ENCODE data around the gene IFNAR1. TPM values are rescaled to one million over a fixed set of nuclear protein-coding genes. Genes with fewer than 3 reads are reported as not detected.
A peak's percentile ranks its signal among the peaks of the same experiment; 100 is the strongest.

Gene IFNAR1
- polyA plus RNA-seq (ENCODE audit: insufficient read length in 4 of 4), result 10 to 100 TPM; 33.8 to 43.1 (median 37.7) TPM

DNA sequence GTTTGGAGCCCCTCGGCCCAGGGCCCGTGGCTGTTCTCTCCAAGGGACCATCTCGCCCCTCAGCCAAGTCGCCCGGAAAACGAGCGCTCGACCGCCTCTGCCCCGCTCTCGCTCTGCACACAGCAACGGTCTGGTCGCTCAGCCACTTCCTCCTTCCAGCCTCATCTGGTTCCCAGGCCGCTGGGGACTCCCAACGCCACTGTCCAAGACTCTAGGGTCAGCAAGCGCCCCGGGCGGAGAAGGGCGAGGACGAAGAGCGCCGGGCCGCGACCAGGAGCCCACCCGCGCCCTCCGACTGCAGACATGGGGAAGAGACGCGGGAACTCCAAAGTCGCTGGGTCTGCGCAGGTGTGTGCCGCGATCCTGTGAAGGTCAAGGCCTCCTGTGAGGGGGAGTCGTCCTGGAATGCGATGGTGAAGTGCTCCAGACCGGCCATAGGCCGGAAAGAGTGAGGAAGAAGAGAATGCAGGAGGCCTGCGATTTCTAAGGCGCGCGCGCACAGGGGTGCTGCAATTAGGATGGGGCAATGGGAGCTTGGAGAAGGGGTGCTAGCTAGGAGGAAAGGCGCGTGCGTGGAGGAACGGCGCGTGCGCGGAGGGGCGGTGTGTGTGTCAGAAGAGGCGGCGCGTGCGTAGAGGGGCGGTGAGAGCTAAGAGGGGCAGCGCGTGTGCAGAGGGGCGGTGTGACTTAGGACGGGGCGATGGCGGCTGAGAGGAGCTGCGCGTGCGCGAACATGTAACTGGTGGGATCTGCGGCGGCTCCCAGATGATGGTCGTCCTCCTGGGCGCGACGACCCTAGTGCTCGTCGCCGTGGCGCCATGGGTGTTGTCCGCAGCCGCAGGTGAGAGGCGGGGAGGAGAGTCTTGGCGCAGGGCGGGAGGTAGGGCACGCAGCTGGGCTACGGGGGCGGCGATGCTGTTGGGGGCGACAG lies at the start of gene IFNAR1:
Gene IFNAR1 (plus strand): TSS at position 680 of the 931 bp plus-strand sequence. CDS start 86 bp downstream, at position 766.
- peak; percentile 92 to 95 (median 93) for DNase-seq (ENCODE audit: low read depth in 4 of 4, low spot score in 3 of 4)

DNA sequence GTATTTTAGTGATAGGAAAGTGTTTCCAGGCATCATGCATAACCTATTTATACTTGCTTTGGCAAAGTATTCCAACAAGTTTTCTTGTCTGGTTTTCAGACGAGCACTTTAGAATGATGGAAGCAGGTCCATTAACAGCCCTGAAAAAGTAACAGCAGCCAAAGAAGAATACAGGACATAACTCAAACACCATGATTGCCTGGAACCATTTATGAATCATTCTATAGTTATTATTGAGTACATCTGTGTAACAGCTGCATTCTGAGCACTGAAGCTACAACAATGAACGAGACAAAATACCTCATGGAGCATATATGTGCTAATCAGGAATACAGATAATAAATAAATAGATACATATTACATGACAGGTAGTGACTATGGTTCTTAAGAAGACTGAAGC lies 46.0 kb upstream of the IFNAR1 start:
- no peak for DNase-seq (ENCODE audit: low read depth in 4 of 4, low spot score in 3 of 4)

DNA sequence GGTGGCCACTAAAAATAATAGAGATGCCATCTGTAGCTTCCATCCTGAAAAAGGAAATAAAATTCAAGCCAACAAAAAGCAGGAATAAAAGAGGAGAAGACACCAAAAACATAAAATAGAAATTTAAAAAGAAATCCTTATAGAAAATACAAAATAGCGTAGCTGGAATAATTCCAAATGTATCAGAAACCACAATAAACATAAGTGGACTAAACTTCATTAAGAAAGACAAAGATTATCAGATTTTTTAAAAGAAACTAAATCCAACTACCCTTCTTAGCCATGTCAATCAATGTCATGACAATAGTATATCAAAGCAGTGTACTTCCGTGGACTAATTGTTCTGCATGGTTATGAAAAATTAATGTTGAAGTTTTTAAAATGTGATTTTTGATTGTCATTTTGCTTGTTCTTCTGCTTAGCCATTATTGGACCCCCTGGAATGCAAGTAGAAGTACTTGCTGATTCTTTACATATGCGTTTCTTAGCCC lies 45.4 kb upstream of the IFNAR1 start:
- no peak for DNase-seq (ENCODE audit: low read depth in 4 of 4, low spot score in 3 of 4)

- DNase-seq (ENCODE audit: low read depth in 4 of 4, low spot score in 3 of 4), result no peak
These were observed 43.6 kb upstream of the IFNAR1 start for GRCh38 chr21:33281096-33281652.

DNA sequence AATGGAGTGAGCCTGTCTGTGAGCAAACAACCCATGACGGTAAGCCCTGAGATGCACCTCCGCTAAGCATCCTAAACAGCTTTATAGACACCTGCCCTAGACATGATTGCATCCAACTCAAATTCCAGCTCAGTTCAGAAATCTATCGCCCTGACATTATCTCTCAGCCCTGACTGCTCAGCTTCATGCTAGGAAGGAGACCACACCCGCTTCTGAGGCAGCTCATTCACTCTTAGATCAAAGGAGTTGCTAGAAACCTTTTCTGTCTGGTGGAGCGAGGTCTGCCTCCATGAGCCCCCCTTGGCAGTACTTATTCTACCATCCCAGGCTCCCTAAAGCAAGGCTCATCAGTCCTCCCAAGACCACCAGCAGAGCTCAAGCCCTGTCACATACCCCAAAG lies 41.6 kb upstream of the IFNAR1 start:
- no peak for DNase-seq (ENCODE audit: low read depth in 4 of 4, low spot score in 3 of 4)

GRCh38 chr21:33286076-33286475 lies 38.7 kb upstream of the IFNAR1 start:
- no peak for DNase-seq (ENCODE audit: low read depth in 4 of 4, low spot score in 3 of 4)

DNA sequence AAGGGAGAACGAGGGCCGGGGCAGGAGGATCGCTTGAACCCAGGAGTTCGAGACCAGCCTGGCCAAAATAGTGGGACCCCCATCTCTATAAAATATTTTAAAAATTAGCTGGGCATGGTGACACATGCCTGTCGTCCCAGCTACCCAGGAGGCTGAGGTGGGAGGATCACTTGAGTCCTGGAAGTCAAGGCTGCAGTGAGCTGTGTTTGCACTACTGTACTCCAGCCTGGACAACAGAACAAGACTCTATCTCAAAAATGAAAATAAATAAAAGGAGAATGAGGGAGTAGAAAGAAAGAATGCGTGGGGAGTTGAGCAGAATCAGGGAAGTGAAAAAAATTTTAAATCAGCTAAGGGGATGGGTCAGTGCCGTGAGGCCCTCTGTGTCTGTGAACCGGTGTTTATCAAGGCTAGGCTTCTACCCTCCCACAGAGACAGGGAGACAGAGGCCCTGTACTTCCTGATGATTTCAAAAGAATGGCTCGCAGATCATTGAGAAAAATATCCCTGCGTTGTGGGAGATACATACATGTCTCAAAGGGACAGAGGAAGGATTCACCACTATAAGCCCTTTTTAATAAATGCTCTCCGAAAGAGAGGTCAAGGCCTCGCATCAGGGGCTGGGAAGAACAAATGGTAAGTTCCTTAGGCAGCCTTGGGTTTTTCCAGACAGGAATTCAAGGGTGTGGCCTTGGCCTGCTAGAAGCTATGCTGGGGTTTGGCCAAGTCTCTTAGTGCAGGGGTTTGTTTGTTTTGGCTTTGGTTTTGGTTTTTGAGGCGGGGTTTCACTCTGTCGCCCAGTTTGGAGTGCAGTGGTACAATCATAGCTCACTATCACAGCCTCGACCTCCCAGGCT lies 37.9 kb upstream of the IFNAR1 start:
- peak in 2 of 4 donors; percentile 22 to 28 for DNase-seq (ENCODE audit: low read depth in 4 of 4, low spot score in 3 of 4)

- DNase-seq (ENCODE audit: low read depth in 4 of 4, low spot score in 3 of 4), result no peak
These were observed 35.5 kb upstream of the IFNAR1 start for GRCh38 chr21:33289199-33289819.

- no peak for DNase-seq (ENCODE audit: low read depth in 4 of 4, low spot score in 3 of 4)
These were observed 34.3 kb upstream of the IFNAR1 start for GRCh38 chr21:33290441-33290840.

- DNase-seq (ENCODE audit: low read depth in 4 of 4, low spot score in 3 of 4), result no peak
These were observed 33.1 kb upstream of the IFNAR1 start for GRCh38 chr21:33291686-33292085.

GRCh38 chr21:33292724-33293123 lies 32.0 kb upstream of the IFNAR1 start:
- DNase-seq (ENCODE audit: low read depth in 4 of 4, low spot score in 3 of 4), result no peak

GRCh38 chr21:33293136-33293535 lies 31.6 kb upstream of the IFNAR1 start:
- no peak for DNase-seq (ENCODE audit: low read depth in 4 of 4, low spot score in 3 of 4)

DNA sequence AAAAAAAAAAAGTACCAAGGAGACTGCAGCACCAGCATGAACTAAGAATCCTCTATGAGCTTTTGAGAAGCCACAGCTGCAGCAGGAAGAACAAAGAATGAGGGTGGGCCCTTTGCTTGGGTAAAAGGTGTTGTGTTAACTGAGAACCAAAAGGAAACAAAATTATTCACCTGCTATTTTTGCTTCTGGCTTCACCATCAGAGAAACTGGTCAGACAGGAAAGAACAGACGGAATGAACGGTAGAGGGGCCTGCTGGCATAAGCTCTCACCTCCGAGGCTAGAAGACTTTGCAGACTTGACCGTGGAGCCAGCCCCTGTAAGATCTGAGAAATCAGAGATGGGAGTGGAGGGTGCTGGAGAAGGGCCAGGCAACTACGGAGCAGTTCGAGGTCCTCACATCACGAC lies 31.0 kb upstream of the IFNAR1 start:
- no peak for DNase-seq (ENCODE audit: low read depth in 4 of 4, low spot score in 3 of 4)

- no peak for DNase-seq (ENCODE audit: low read depth in 4 of 4, low spot score in 3 of 4)
These were observed 28.6 kb upstream of the IFNAR1 start for GRCh38 chr21:33296156-33296555.

GRCh38 chr21:33299181-33299752 lies 25.5 kb upstream of the IFNAR1 start:
- no peak for DNase-seq (ENCODE audit: low read depth in 4 of 4, low spot score in 3 of 4)

DNA sequence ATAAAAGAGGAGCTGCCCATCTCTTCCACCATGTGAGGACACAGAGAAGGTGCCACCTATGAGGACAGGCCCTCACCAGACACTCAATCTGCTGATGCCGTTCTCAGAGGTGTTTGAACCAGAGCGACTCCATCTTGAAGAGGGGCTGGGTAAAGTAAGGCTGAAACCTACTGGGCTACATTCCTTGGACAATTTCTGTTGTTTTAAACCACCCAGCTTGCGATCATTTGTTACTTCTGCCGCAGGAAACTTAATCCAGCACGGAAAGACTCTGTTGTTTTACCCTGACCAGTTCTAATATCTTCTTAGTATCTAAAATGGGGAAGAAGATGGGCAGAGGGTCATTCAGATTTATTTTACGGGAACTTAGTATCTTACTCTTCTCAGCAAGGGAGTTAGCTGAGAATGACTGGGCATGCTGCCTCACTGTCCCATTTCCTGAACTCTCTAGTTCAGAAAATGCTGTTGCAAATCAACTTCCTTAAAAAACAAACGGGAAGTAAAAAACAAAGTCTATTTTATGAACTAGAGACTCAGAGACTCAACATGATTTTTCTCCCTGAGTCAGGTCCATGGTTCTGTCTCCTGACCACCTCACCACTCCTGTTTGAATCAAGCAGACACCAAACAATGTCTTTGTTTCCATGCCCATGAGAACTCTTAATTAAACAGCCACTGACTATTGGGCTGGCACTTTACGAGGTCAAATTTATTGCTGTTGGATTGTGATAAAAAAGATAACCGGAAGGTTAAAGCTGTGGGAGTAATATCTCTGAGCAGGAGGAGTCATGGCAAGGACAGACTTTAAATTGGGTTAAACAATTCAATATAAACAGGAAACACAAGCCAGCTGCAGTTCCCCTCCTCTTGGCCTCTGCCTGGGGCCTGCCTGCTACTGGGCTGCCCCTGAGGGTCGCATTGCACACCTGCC lies 23.8 kb upstream of the IFNAR1 start:
- peak in 1 of 4 donors; percentile 22 for DNase-seq (ENCODE audit: low read depth in 4 of 4, low spot score in 3 of 4)

DNA sequence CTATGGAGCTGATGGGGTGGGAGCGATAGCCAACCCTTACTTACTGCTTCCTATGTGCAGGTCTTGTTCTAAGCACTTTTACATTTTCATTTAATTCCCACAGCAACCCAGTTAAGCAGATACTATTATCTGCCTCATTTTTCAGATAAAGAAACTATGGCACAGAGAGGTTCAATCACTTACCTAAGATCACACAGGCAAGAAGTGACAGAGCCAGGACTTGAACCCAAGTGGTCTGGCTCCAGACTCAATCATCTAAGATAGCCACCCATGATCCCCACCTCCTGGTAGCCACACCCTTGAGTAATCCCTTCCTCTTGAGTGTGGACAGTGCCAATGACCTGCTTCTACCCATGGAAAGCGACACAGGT lies 23.2 kb upstream of the IFNAR1 start:
- DNase-seq (ENCODE audit: low read depth in 4 of 4, low spot score in 3 of 4), result no peak

GRCh38 chr21:33302055-33302454 lies 22.7 kb upstream of the IFNAR1 start:
- DNase-seq (ENCODE audit: low read depth in 4 of 4, low spot score in 3 of 4), result no peak

GRCh38 chr21:33302796-33303195 lies 22.0 kb upstream of the IFNAR1 start:
- DNase-seq (ENCODE audit: low read depth in 4 of 4, low spot score in 3 of 4), result no peak

Data from left renal pelvis (tissue), 4 donors.